ENCODE measurements around the gene DGAT2L6. TPM values are rescaled to one million over a fixed set of nuclear protein-coding genes. Genes with fewer than 3 reads are reported as not detected.

DGAT2L6 gene
- total RNA-seq, 1 donor from 2014 or later, result not detected

DNA sequence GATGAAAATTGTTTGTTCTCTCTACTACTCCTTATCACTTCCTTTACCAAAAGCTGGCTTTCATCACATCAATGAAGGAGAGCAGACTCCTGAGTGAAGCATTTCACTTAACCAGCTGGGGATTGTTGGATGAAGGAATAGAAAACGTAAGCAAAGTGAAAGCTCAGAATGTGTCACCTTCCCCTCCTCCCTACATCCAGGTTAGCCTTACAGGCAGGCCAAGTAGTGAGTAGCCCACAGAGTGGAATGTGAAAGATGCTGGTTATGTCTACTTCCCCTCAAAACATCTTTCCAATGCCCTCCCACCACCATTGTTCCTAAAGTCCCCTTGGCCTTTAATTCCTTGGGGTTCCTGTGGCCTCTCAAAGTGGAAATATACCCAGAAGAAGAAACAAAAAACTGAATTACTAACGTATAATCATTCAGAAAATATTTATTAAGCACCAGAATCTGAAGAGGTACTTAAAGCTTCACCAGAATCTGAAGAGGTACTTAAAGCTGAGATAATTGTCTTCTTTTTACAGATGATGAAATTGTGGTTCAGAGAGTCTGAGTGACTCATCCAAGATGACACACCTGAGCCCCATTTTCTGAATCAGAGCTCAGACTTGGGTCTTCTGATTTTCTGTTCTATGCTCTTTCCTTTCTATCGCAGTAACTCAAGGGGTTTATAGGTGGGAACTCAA is 76.2 kb downstream of the DGAT2L6 start:
- TF ChIP-seq, protein P1, sequence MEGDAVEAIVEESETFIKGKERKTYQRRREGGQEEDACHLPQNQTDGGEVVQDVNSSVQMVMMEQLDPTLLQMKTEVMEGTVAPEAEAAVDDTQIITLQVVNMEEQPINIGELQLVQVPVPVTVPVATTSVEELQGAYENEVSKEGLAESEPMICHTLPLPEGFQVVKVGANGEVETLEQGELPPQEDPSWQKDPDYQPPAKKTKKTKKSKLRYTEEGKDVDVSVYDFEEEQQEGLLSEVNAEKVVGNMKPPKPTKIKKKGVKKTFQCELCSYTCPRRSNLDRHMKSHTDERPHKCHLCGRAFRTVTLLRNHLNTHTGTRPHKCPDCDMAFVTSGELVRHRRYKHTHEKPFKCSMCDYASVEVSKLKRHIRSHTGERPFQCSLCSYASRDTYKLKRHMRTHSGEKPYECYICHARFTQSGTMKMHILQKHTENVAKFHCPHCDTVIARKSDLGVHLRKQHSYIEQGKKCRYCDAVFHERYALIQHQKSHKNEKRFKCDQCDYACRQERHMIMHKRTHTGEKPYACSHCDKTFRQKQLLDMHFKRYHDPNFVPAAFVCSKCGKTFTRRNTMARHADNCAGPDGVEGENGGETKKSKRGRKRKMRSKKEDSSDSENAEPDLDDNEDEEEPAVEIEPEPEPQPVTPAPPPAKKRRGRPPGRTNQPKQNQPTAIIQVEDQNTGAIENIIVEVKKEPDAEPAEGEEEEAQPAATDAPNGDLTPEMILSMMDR (IDR thresholded peaks at IDR 0.05; ENCODE audit: unreplicated experiment), result no peak
- H3K9me3 Mint-ChIP-seq (ENCODE audit: unreplicated experiment), result no peaks in the 10 kb centered on the region
- H3K27me3 Mint-ChIP-seq (ENCODE audit: unreplicated experiment), result peaks cover 1% of the 10 kb centered on the region
- H3K4me3 Mint-ChIP-seq (ENCODE audit: unreplicated experiment), result no peak overlapping the region
- H3K4me1 Mint-ChIP-seq (ENCODE audit: unreplicated experiment), result peaks cover 15% of the 10 kb centered on the region
- H3K27ac Mint-ChIP-seq (ENCODE audit: unreplicated experiment), result no peak overlapping the region
- peaks cover 3% of the 10 kb centered on the region for H3K36me3 Mint-ChIP-seq (ENCODE audit: low read depth, unreplicated experiment)
- DNase-seq (ENCODE audit: low spot score), result no peak

DNA sequence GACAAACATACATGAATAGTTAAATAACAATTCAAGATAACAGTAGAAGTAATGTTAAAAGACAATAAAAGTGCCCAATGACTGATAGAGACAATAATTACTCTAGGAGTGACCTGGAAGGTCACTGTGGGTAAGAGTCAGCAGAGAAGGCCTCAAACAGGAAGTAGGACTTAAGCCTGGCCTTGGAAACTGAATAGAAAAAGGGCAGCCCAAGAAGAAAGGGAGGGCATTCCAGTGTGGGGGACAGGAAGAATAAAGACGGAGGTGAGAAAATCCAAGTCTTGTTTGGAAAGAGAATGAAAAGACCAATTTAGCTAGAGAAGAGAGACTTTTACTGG is 76.7 kb downstream of the DGAT2L6 start:
- H3K36me3 Mint-ChIP-seq (ENCODE audit: low read depth, unreplicated experiment), result peaks cover 3% of the 10 kb centered on the region
- H3K4me1 Mint-ChIP-seq (ENCODE audit: unreplicated experiment), result peaks cover 15% of the 10 kb centered on the region
- H3K27ac Mint-ChIP-seq (ENCODE audit: unreplicated experiment), result no peak overlapping the region

DNA sequence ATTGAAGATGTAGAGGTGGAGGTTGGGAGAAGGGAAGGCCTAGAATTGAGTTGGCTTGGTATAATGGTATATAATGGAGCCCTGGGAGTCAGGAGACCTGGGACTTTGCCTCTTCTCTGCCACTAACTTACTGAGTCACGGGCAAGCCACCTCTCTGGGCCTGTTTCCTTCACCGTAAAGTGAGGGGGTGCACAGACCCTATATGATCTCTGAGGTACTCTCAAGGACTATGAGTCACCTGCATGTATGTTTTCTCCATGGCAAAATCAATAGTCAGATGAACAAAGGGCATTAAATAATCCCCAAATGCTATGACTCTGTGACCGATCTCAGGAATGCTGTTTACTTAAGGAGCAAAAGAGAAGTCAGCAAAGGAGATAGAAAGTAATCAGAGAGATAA is 77.6 kb downstream of the DGAT2L6 start:
- no peak overlapping the region for H3K27ac Mint-ChIP-seq (ENCODE audit: unreplicated experiment)
- no peak overlapping the region for H3K4me3 Mint-ChIP-seq (ENCODE audit: unreplicated experiment)
- TF ChIP-seq, protein P1 (IDR thresholded peaks at IDR 0.05; ENCODE audit: unreplicated experiment), result no peak
- H3K4me1 Mint-ChIP-seq (ENCODE audit: unreplicated experiment), result peaks cover 15% of the 10 kb centered on the region
- H3K36me3 Mint-ChIP-seq (ENCODE audit: low read depth, unreplicated experiment), result peaks cover 3% of the 10 kb centered on the region
- DNase-seq (ENCODE audit: low spot score), result no peak
- peaks cover 1% of the 10 kb centered on the region for H3K27me3 Mint-ChIP-seq (ENCODE audit: unreplicated experiment)
- H3K9me3 Mint-ChIP-seq (ENCODE audit: unreplicated experiment), result no peaks in the 10 kb centered on the region

More for the DNA sequence above, 76.7 kb downstream of the DGAT2L6 start:
- DNase-seq (ENCODE audit: low spot score), result no peak
- Mint-ChIP-seq H3K4me3 (ENCODE audit: unreplicated experiment) (no peak overlapping the region), H3K9me3 (ENCODE audit: unreplicated experiment) (no peaks in the 10 kb centered on the region), H3K27me3 (ENCODE audit: unreplicated experiment) (peaks cover 1% of the 10 kb centered on the region)
- TF ChIP-seq, protein P1 (IDR thresholded peaks at IDR 0.05; ENCODE audit: unreplicated experiment), result no peak

Other genes with a start within 250 kb of the DGAT2L6 start
- gene AWAT2, start 127.5 kb upstream of the DGAT2L6 start, total RNA-seq (ENCODE audit: unreplicated experiment), result not detected
- gene OTUD6A, start 115.0 kb upstream of the DGAT2L6 start, total RNA-seq (ENCODE audit: unreplicated experiment), result not detected
- 69.1 TPM for gene IGBP1, start 44.0 kb upstream of the DGAT2L6 start, total RNA-seq (ENCODE audit: unreplicated experiment)
- not detected for gene AWAT1, start 57.2 kb downstream of the DGAT2L6 start, total RNA-seq (ENCODE audit: unreplicated experiment)
- 0.38 TPM for gene P2RY4, start 82.7 kb downstream of the DGAT2L6 start, total RNA-seq (ENCODE audit: unreplicated experiment)
- gene ARR3, start 90.9 kb downstream of the DGAT2L6 start, total RNA-seq (ENCODE audit: unreplicated experiment), result not detected
- not detected for gene RAB41, start 104.7 kb downstream of the DGAT2L6 start, total RNA-seq (ENCODE audit: unreplicated experiment)
- gene PDZD11, start 112.4 kb downstream of the DGAT2L6 start, total RNA-seq (ENCODE audit: unreplicated experiment), result 54.3 TPM
- 7.6 TPM for gene KIF4A, start 112.6 kb downstream of the DGAT2L6 start, total RNA-seq (ENCODE audit: unreplicated experiment)
- gene GDPD2, start 245.8 kb downstream of the DGAT2L6 start, total RNA-seq (ENCODE audit: unreplicated experiment), result 0.13 TPM